GM12891 (cell line): ENCODE results near the gene CCDC144A.

Experiments used
- POLR2A ChIP-seq: IDR thresholded peaks from 2 replicates; pipeline ENCODE4 v1.6.1; 2011; ENCODE audit warnings: low read depth, low read length, control low read depth
- SPI1 ChIP-seq: IDR thresholded peaks from 2 replicates; pipeline ENCODE4 v1.6.1; 2011; ENCODE audit warnings: low read depth, low read length, control low read depth
- TAF1 ChIP-seq: IDR thresholded peaks from 2 replicates; pipeline ENCODE4 v1.6.1; 2011; ENCODE audit warnings: low read depth, low read length, control low read depth

DNA sequence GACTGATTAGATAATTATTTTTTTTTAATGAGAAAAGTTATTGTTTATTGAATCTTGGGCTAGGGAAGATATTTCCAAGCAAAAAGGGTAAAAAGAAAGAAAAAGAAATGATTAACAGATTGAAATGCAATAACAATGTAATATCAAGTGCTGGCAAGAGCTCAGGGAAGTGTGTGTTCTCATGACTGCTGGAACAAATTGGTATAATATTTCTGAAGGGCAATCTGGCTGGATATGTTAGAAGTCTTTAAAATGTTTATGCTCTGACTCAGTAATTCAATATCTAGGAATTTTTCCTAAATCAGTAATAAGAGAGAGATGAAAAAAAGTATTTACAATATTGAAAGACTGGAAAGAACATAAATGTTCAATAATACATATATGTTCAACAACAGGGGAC, 28.8 kb upstream of the CCDC144A start:
- TF ChIP-seq POLR2A (no peak), SPI1 (no peak), TAF1 (no peak)
